Measurements from ENCODE around the gene DBNDD2. TPM values are rescaled to one million over a fixed set of nuclear protein-coding genes. Genes with fewer than 3 reads are reported as not detected.

DBNDD2 gene
- total RNA-seq, 1 donor from 2014 or later: 3.7 TPM

Small RNAs within 50 kb of the gene (small RNA-seq; reads per million reads assigned to genes)
- gene MIR6812: not detected

Other genes starting within 250 kb of the DBNDD2 start
- gene PI3, start 233.4 kb upstream of the DBNDD2 start, total RNA-seq: not detected
- gene SEMG1, start 201.3 kb upstream of the DBNDD2 start, total RNA-seq: not detected
- gene SEMG2, start 186.9 kb upstream of the DBNDD2 start, total RNA-seq: not detected
- not detected for gene SLPI, start 153.7 kb upstream of the DBNDD2 start, total RNA-seq
- not detected for gene RBPJL, start 101.4 kb upstream of the DBNDD2 start, total RNA-seq
- gene MATN4, start 100.0 kb upstream of the DBNDD2 start, total RNA-seq: 0.52 TPM
- gene SDC4, start 59.9 kb upstream of the DBNDD2 start, total RNA-seq: 4.2 TPM
- gene SYS1, start 45.1 kb upstream of the DBNDD2 start, total RNA-seq: 13.6 TPM
- not detected for gene TP53TG5, start 30.0 kb upstream of the DBNDD2 start, total RNA-seq
- 16.2 TPM for gene PIGT, start 7.9 kb downstream of the DBNDD2 start, total RNA-seq
- not detected for gene WFDC2, start 61.5 kb downstream of the DBNDD2 start, total RNA-seq
- gene SPINT3, start 107.3 kb downstream of the DBNDD2 start, total RNA-seq: not detected
- not detected for gene WFDC6, start 131.2 kb downstream of the DBNDD2 start, total RNA-seq
- not detected for gene EPPIN, start 139.1 kb downstream of the DBNDD2 start, total RNA-seq
- not detected for gene WFDC8, start 171.0 kb downstream of the DBNDD2 start, total RNA-seq
- gene WFDC10A, start 221.4 kb downstream of the DBNDD2 start, total RNA-seq: not detected
- gene WFDC9, start 223.0 kb downstream of the DBNDD2 start, total RNA-seq: not detected